Immature natural killer cell (primary cell): ENCODE results near the gene CEACAM21. TPM values are rescaled to one million over a fixed set of nuclear protein-coding genes. Genes with fewer than 3 reads are reported as not detected.

Experiments used
- DNase-seq, 3 donors: peaks; one replicate each; pipeline ENCODE4 v3.0.0; 2022; ENCODE audit warnings: mixed read lengths in 1 of 3
- H3K27ac Mint-ChIP-seq, 6 donors: one replicate each; pipeline ENCODE4 v1.8.0; 2020; ENCODE audit warnings: mixed read lengths in 6 of 6, mild to moderate bottlenecking in 5 of 6, inconsistent platforms in 4 of 6, moderate library complexity in 3 of 6
- H3K27me3 Mint-ChIP-seq, 3 donors: one replicate each; pipeline ENCODE4 v1.8.0; 2020 to 2021; ENCODE audit warnings: low read depth in 3 of 3, mild to moderate bottlenecking in 3 of 3, mixed read lengths in 3 of 3, moderate library complexity in 3 of 3, inconsistent platforms in 1 of 3
- H3K36me3 Mint-ChIP-seq, 3 donors: one replicate each; pipeline ENCODE4 v1.8.0; 2020; ENCODE audit warnings: mixed read lengths in 3 of 3, inconsistent platforms in 2 of 3, mild to moderate bottlenecking in 2 of 3
- H3K4me1 Mint-ChIP-seq, 2 donors: one replicate each; pipeline ENCODE4 v1.8.0; 2020; ENCODE audit warnings: inconsistent platforms in 2 of 2, mild to moderate bottlenecking in 2 of 2, mixed read lengths in 2 of 2, moderate library complexity in 1 of 2
- H3K4me3 Mint-ChIP-seq, 5 donors: one replicate each; pipeline ENCODE4 v1.8.0; 2020; ENCODE audit warnings: mild to moderate bottlenecking in 5 of 5, mixed read lengths in 5 of 5, inconsistent platforms in 3 of 5, moderate library complexity in 3 of 5
- H3K9me3 Mint-ChIP-seq, 6 donors: one replicate each; pipeline ENCODE4 v1.8.0; 2020; ENCODE audit warnings: mild to moderate bottlenecking in 6 of 6, mixed read lengths in 6 of 6, inconsistent platforms in 4 of 6, moderate library complexity in 3 of 6
- polyA plus RNA-seq, 3 donors: library from polyadenylated mRNA; unstranded; fragments of 300-500 nt; fragmentation: Illumina TruSeq; gene quantifications; one replicate each; pipeline ENCODE4 v1.2.3, GENCODE V29; 2021

The CEACAM21 gene
- polyA plus RNA-seq, 3 donors from 2014 or later: 16.0 to 44.9 (median 43.7) TPM

- H3K27ac Mint-ChIP-seq: no peak overlapping the region
- H3K4me3 Mint-ChIP-seq: no peak overlapping the region
- H3K9me3 Mint-ChIP-seq: peaks cover 0 to 1% (median 0%) of the 10 kb centered on the region in 6 donors
- H3K36me3 Mint-ChIP-seq: no peaks in the 10 kb centered on the region
- DNase-seq: no peak
- no peaks in the 10 kb centered on the region for H3K4me1 Mint-ChIP-seq
- H3K27me3 Mint-ChIP-seq: peaks cover 0 to 11% (median 3%) of the 10 kb centered on the region in 3 donors
Measured at GRCh38 chr19:41617941-41618730, 42.2 kb downstream of the CEACAM21 start.

DNA sequence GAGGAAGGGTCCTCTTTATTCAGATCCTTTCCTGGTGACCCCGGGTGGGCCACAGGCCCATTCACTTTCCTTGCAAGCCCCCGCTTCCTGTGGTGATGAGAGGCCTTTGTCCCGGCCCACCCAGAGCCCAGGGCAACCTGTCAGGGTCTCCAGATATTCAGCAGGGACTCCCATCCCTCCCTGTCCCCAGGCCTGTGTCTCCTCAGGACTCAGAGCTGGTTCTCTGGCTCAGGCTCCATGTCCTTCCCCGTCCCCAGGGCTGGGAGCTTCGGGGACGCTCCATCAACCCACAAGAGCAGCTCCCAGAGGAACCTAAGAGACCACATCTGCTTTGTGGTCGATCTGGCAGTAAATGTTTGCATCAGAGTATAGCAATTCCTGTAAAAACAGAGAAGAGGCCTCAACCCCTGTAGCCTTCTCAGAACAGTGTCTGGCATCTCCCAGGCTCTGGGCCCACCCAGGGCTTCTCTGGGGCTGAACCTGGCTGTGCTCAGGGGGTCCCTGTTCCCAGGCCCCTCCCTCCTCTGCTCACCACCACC lies 43.1 kb downstream of the CEACAM21 start:
- peaks cover 0 to 1% (median 0%) of the 10 kb centered on the region in 6 donors for H3K9me3 Mint-ChIP-seq
- H3K27me3 Mint-ChIP-seq: peaks cover 0 to 4% (median 3%) of the 10 kb centered on the region in 3 donors
- H3K4me3 Mint-ChIP-seq: no peak overlapping the region
- DNase-seq: no peak
- no peaks in the 10 kb centered on the region for H3K36me3 Mint-ChIP-seq
- no peak overlapping the region for H3K27ac Mint-ChIP-seq
- no peaks in the 10 kb centered on the region for H3K4me1 Mint-ChIP-seq

- no peak overlapping the region for H3K4me3 Mint-ChIP-seq
- H3K27ac Mint-ChIP-seq: no peak overlapping the region
- no peaks in the 10 kb centered on the region for H3K4me1 Mint-ChIP-seq
- H3K9me3 Mint-ChIP-seq: peaks cover 0 to 1% (median 0%) of the 10 kb centered on the region in 6 donors
- no peak for DNase-seq
- H3K36me3 Mint-ChIP-seq: no peaks in the 10 kb centered on the region
- H3K27me3 Mint-ChIP-seq: peaks cover 0 to 4% (median 3%) of the 10 kb centered on the region in 3 donors
Measured at GRCh38 chr19:41620171-41620570, 44.2 kb downstream of the CEACAM21 start.

GRCh38 chr19:41621226-41621625 lies 45.3 kb downstream of the CEACAM21 start:
- Mint-ChIP-seq H3K9me3 (peaks cover 0 to 1% (median 0%) of the 10 kb centered on the region in 6 donors), H3K27me3 (peaks cover 3 to 5% (median 5%) of the 10 kb centered on the region in 3 donors), H3K4me3 (no peak overlapping the region), H3K27ac (no peak overlapping the region), H3K36me3 (no peaks in the 10 kb centered on the region), H3K4me1 (no peaks in the 10 kb centered on the region)
- DNase-seq: no peak

- Mint-ChIP-seq H3K9me3 (peaks cover 0 to 1% (median 0%) of the 10 kb centered on the region in 6 donors), H3K27me3 (peaks cover 3 to 6% (median 5%) of the 10 kb centered on the region in 3 donors), H3K4me3 (no peak overlapping the region), H3K27ac (no peak overlapping the region), H3K4me1 (no peaks in the 10 kb centered on the region), H3K36me3 (no peaks in the 10 kb centered on the region)
- no peak for DNase-seq
Measured at GRCh38 chr19:41621654-41622053, 45.7 kb downstream of the CEACAM21 start.

GRCh38 chr19:41623360-41623759 lies 47.4 kb downstream of the CEACAM21 start:
- no peak for DNase-seq
- peaks cover 3 to 6% (median 5%) of the 10 kb centered on the region in 3 donors for H3K27me3 Mint-ChIP-seq
- H3K4me3 Mint-ChIP-seq: no peak overlapping the region
- H3K27ac Mint-ChIP-seq: peak overlapping the region in 1 of 6 donors; percentile 24
- H3K9me3 Mint-ChIP-seq: peaks cover 0 to 1% (median 0%) of the 10 kb centered on the region in 6 donors
- H3K4me1 Mint-ChIP-seq: no peaks in the 10 kb centered on the region
- H3K36me3 Mint-ChIP-seq: no peaks in the 10 kb centered on the region

GRCh38 chr19:41624515-41624914 lies 48.5 kb downstream of the CEACAM21 start:
- no peaks in the 10 kb centered on the region for H3K4me1 Mint-ChIP-seq
- no peak overlapping the region for H3K27ac Mint-ChIP-seq
- no peak overlapping the region for H3K4me3 Mint-ChIP-seq
- H3K9me3 Mint-ChIP-seq: peaks cover 0 to 1% (median 0%) of the 10 kb centered on the region in 6 donors
- H3K36me3 Mint-ChIP-seq: no peaks in the 10 kb centered on the region
- H3K27me3 Mint-ChIP-seq: peaks cover 3 to 10% (median 5%) of the 10 kb centered on the region in 3 donors
- DNase-seq: no peak

GRCh38 chr19:41624937-41625336 lies 49.0 kb downstream of the CEACAM21 start:
- H3K4me1 Mint-ChIP-seq: no peaks in the 10 kb centered on the region
- H3K27ac Mint-ChIP-seq: no peak overlapping the region
- no peaks in the 10 kb centered on the region for H3K36me3 Mint-ChIP-seq
- peaks cover 0 to 2% (median under 1%) of the 10 kb centered on the region in 6 donors for H3K9me3 Mint-ChIP-seq
- no peak overlapping the region for H3K4me3 Mint-ChIP-seq
- no peak for DNase-seq
- H3K27me3 Mint-ChIP-seq: peaks cover 3 to 10% (median 5%) of the 10 kb centered on the region in 3 donors

- H3K4me1 Mint-ChIP-seq: no peaks in the 10 kb centered on the region
Measured at GRCh38 chr19:41626278-41626677, 50.3 kb downstream of the CEACAM21 start.

DNA sequence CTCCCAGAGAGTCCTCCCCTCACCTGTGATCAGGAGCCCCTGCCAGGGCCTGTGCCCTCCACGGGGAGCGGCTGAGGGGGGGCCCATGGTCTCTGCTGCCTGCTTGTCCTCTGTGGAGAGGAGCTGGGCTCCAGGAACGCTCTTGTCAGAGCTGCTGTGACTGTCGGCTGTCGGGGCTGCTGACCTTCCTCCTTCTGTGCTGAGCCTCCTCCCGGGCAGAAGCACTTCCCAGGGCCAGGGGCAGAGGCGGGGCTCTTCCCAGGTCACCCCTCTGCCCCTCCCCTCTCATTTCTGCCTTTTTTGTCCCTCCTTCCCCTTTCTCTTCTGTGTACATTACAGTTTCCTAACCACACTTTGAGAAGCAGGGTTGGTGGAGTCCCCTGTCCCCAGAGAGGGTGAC lies 50.9 kb downstream of the CEACAM21 start, which contains the start of gene CEACAM4:
TSS of gene CEACAM4 (minus strand) at position 198 of the 400 bp plus-strand sequence. CDS start at position 87, 111 bp downstream.
- Mint-ChIP-seq H3K27ac (no peak within 1 kb of the TSS), H3K27me3 (peaks cover 3 to 9% (median 6%) of the 10 kb centered on the region in 3 donors), H3K4me1 (no peaks in the 10 kb centered on the region), H3K4me3 (no peak within 1 kb of the TSS), H3K9me3 (peaks cover 0 to 9% (median 3%) of the 10 kb centered on the region in 6 donors), H3K36me3 (no peaks in the 10 kb centered on the region)
- no peak for DNase-seq

More at GRCh38 chr19:41626278-41626677, 50.3 kb downstream of the CEACAM21 start:
- peaks cover 3 to 10% (median 6%) of the 10 kb centered on the region in 3 donors for H3K27me3 Mint-ChIP-seq
- peaks cover 0 to 9% (median 3%) of the 10 kb centered on the region in 6 donors for H3K9me3 Mint-ChIP-seq
- no peaks in the 10 kb centered on the region for H3K36me3 Mint-ChIP-seq
- DNase-seq: no peak
- no peak overlapping the region for H3K27ac Mint-ChIP-seq
- H3K4me3 Mint-ChIP-seq: no peak overlapping the region

DNA sequence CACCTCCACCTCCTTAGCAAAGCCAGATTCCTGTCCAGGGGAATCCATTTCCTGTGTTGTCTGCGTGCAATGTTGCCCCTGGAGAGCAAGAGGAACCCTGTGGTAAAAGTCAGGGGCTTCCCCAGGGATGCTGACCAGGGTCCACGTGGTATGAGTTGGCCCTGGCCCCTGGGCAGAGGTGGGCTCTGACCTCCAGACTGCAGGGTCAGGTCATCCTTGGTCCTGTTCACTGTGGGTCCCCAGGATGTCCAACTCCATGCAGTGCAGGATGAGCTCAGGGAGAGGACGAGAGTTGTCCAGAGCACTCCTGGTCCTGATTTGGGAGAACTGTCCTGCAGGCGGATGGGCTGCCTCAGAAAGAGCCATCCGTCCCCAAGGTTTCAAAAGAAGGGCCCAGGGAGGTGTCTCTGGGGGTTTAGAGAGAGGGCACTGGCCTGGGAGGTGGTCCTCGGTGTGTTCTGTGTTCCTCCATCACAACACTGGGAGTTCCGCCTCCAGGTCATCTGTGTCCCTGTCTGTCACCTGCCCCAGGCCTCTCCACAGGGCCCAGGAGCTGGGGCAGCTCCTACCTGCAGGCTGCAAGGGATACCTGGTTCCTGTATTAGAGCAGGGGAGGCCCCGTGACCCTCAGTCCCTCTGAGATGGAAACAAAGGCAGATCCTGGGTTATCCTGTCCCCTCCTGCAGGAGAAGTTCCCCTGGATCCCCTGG lies 52.2 kb downstream of the CEACAM21 start:
- no peaks in the 10 kb centered on the region for H3K4me1 Mint-ChIP-seq
- peaks cover 3 to 13% (median 7%) of the 10 kb centered on the region in 3 donors for H3K27me3 Mint-ChIP-seq
- H3K27ac Mint-ChIP-seq: no peak overlapping the region
- no peak for DNase-seq
- no peak overlapping the region for H3K4me3 Mint-ChIP-seq
- H3K9me3 Mint-ChIP-seq: peaks cover 0 to 9% (median 2%) of the 10 kb centered on the region in 6 donors
- H3K36me3 Mint-ChIP-seq: no peaks in the 10 kb centered on the region
